SIG-M5 treated with dmso at 0.1 percent for 504 hours (cell line): Measurements from ENCODE around the gene SUMF1.
"Not testable (repeated sequence)": the region's sequence is repeated elsewhere in the genome, so short reads cannot be mapped to it uniquely, and the experiment has no call there.

Experiments
- DNase-seq: peaks from one replicate; lab custom pipeline; 2025; ENCODE audit not compliant: unreplicated experiment; lab: John Stamatoyannopoulos, UW

SUMF1 gene

GRCh38 chr3:4341336-4341675, 125.8 kb downstream of the SUMF1 start:
- no peak for DNase-seq

- no peak for DNase-seq
Measured at GRCh38 chr3:4340411-4341335, 126.4 kb downstream of the SUMF1 start.

- DNase-seq = no peak
Measured at GRCh38 chr3:4340077-4340410, 127.0 kb downstream of the SUMF1 start.

- DNase-seq = no peak
Measured at GRCh38 chr3:4338751-4339150, 128.3 kb downstream of the SUMF1 start.

- DNase-seq = no peak
Measured at GRCh38 chr3:4336850-4337546, 130.1 kb downstream of the SUMF1 start.

- DNase-seq = no peak
Measured at GRCh38 chr3:4335840-4336562, 131.1 kb downstream of the SUMF1 start.

GRCh38 chr3:4334548-4334947, 132.5 kb downstream of the SUMF1 start:
- DNase-seq = no peak

GRCh38 chr3:4332991-4333390, 134.1 kb downstream of the SUMF1 start:
- no peak for DNase-seq

GRCh38 chr3:4332574-4332973, 134.5 kb downstream of the SUMF1 start:
- no peak for DNase-seq

GRCh38 chr3:4332111-4332510, 135.0 kb downstream of the SUMF1 start:
- DNase-seq = no peak

GRCh38 chr3:4329806-4330205, 137.3 kb downstream of the SUMF1 start:
- not testable (repeated sequence) for DNase-seq

- no peak for DNase-seq
Measured at GRCh38 chr3:4326868-4327267, 140.2 kb downstream of the SUMF1 start.

GRCh38 chr3:4323246-4324027, 143.6 kb downstream of the SUMF1 start:
- DNase-seq = no peak

GRCh38 chr3:4322635-4323034, 144.4 kb downstream of the SUMF1 start:
- DNase-seq = peak; percentile 91

GRCh38 chr3:4321732-4322131, 145.3 kb downstream of the SUMF1 start:
- DNase-seq = no peak

- DNase-seq = no peak
Measured at GRCh38 chr3:4320096-4320911, 146.8 kb downstream of the SUMF1 start.

- peak; percentile 34 for DNase-seq
Measured at GRCh38 chr3:4314688-4315087, 152.4 kb downstream of the SUMF1 start.

- DNase-seq = no peak
Measured at GRCh38 chr3:4313606-4314293, 153.3 kb downstream of the SUMF1 start.

GRCh38 chr3:4311496-4311895, 155.6 kb downstream of the SUMF1 start:
- DNase-seq = no peak
